ENCODE data around the gene PLXNB2. TPM values are rescaled to one million over a fixed set of nuclear protein-coding genes. Genes with fewer than 3 reads are reported as not detected.
A peak's percentile ranks its signal among the peaks of the same experiment; 100 is the strongest.
"Not testable (repeated sequence)": the region's sequence is repeated elsewhere in the genome, so short reads cannot be mapped to it uniquely, and the experiment has no call there.

Gene PLXNB2
- total RNA-seq, 4 donors from 2014 or later: 8.0 to 11.8 (median 9.0) TPM

GRCh38 chr22:50326225-50326955, 18.9 kb upstream of the PLXNB2 start:
- in situ Hi-C loops (cut with MboI; ENCODE audit: low sequenced_read_pairs in 4 of 4): loop anchor here in 3 of 4 donors (10.0 kb wide), 2 partner anchors 52 to 72 kb away; partner anchors contain the start of genes MAPK11 (in 2 of the 3) and HDAC10 (in 1 of the 3)
- Histone ChIP-seq H3K27ac (peak overlapping the region in 3 of 4 donors; percentile 47 to 76 (median 55)), H3K27me3 (no peaks in the 10 kb centered on the region), H3K9me3 (no peaks in the 10 kb centered on the region), H3K4me3 (peak overlapping the region; percentile 46 to 87 (median 66)), H3K4me1 (peaks cover 7 to 10% of the 10 kb centered on the region in 2 donors), H3K36me3 (no peaks in the 10 kb centered on the region)
- no peak for DNase-seq
- no peak for ATAC-seq
- no peak for TF ChIP-seq CTCF (IDR thresholded peaks at IDR 0.05 in 4 of 5, conservative IDR thresholded peaks at IDR 0.05 in 1 of 5)
- no peak for TF ChIP-seq POLR2A (IDR thresholded peaks at IDR 0.05)
- intact Hi-C loops (cut with DNase I; ENCODE audit: low total_unique reads): loop anchor here (2.0 to 5.0 kb wide), 2 partner anchors 20 to 49 kb away; partner anchors contain the start of gene PLXNB2

GRCh38 chr22:50325444-50326224, 18.2 kb upstream of the PLXNB2 start:
- no peaks in the 10 kb centered on the region for H3K9me3 ChIP-seq
- peaks cover 7 to 10% of the 10 kb centered on the region in 2 donors for H3K4me1 ChIP-seq
- no peak overlapping the region for H3K27ac ChIP-seq
- H3K27me3 ChIP-seq: no peaks in the 10 kb centered on the region
- DNase-seq: no peak
- ATAC-seq: no peak
- TF ChIP-seq CTCF (IDR thresholded peaks at IDR 0.05 in 4 of 5, conservative IDR thresholded peaks at IDR 0.05 in 1 of 5) (no peak), POLR2A (IDR thresholded peaks at IDR 0.05) (no peak)
- in situ Hi-C loops (cut with MboI; ENCODE audit: low sequenced_read_pairs in 4 of 4): loop anchor here in 3 of 4 donors (10.0 kb wide), 2 partner anchors 51 to 71 kb away; partner anchors contain the start of genes MAPK11 (in 2 of the 3) and HDAC10 (in 1 of the 3)
- H3K36me3 ChIP-seq: no peaks in the 10 kb centered on the region
- H3K4me3 ChIP-seq: no peak overlapping the region
- intact Hi-C loops (cut with DNase I; ENCODE audit: low total_unique reads): loop anchor here (2.0 to 5.0 kb wide), 2 partner anchors 19 to 48 kb away; partner anchors contain the start of gene PLXNB2

- DNase-seq: no peak
- Histone ChIP-seq H3K27me3 (no peaks in the 10 kb centered on the region), H3K4me1 (peaks cover 7 to 10% of the 10 kb centered on the region in 2 donors), H3K36me3 (no peaks in the 10 kb centered on the region), H3K27ac (no peak overlapping the region), H3K4me3 (no peak overlapping the region), H3K9me3 (no peaks in the 10 kb centered on the region)
- in situ Hi-C loops (cut with MboI; ENCODE audit: low sequenced_read_pairs in 4 of 4) (loop anchor here in 3 of 4 donors (10.0 kb wide), 2 partner anchors 49 to 69 kb away; partner anchors contain the start of genes MAPK11 (in 2 of the 3) and HDAC10 (in 1 of the 3)), intact Hi-C loops (cut with DNase I; ENCODE audit: low total_unique reads) (no loop called here)
- TF ChIP-seq POLR2A (IDR thresholded peaks at IDR 0.05): no peak
- no peak for TF ChIP-seq CTCF (IDR thresholded peaks at IDR 0.05 in 4 of 5, conservative IDR thresholded peaks at IDR 0.05 in 1 of 5)
- ATAC-seq: no peak
Observed at GRCh38 chr22:50323900-50324299, 16.5 kb upstream of the PLXNB2 start.

- DNase-seq; ATAC-seq; H3K27ac ChIP-seq; H3K27me3 ChIP-seq; H3K4me1 ChIP-seq; H3K36me3 ChIP-seq; H3K9me3 ChIP-seq; H3K4me3 ChIP-seq; intact Hi-C loops (cut with DNase I; ENCODE audit: low total_unique reads): not testable (repeated sequence)
- in situ Hi-C loops (cut with MboI; ENCODE audit: low sequenced_read_pairs in 4 of 4): loop anchor here in 3 of 4 donors (10.0 kb wide), 2 partner anchors 48 to 68 kb away; partner anchors contain the start of genes MAPK11 (in 2 of the 3) and HDAC10 (in 1 of the 3)
Observed at GRCh38 chr22:50322382-50323104, 15.1 kb upstream of the PLXNB2 start.

Data from gastrocnemius medialis (tissue), 4 donors.